NCI-H1694 (cell line): ENCODE results near the gene RASL10B.
A peak's percentile ranks its signal among the peaks of the same experiment; 100 is the strongest.
"Not testable (repeated sequence)": the region's sequence is repeated elsewhere in the genome, so short reads cannot be mapped to it uniquely, and the experiment has no call there.

ENCODE experiments used
- DNase-seq: peaks from one replicate; lab custom pipeline; 2025; lab: John Stamatoyannopoulos, UW

Gene RASL10B

GRCh38 chr17:35742896-35743477, 11.5 kb downstream of the RASL10B start:
- DNase-seq = no peak

GRCh38 chr17:35743626-35744328, 12.3 kb downstream of the RASL10B start:
- no peak for DNase-seq

GRCh38 chr17:35744830-35745229, 13.4 kb downstream of the RASL10B start:
- DNase-seq = no peak

GRCh38 chr17:35745246-35745645, 13.8 kb downstream of the RASL10B start:
- no peak for DNase-seq

- no peak for DNase-seq
These were observed 14.4 kb downstream of the RASL10B start for GRCh38 chr17:35745749-35746320.

- DNase-seq = peak; percentile 77
These were observed 16.1 kb downstream of the RASL10B start for GRCh38 chr17:35747540-35748017.

- DNase-seq = no peak
These were observed 17.0 kb downstream of the RASL10B start for GRCh38 chr17:35748341-35748841.

- no peak for DNase-seq
These were observed 17.5 kb downstream of the RASL10B start for GRCh38 chr17:35748979-35749378.

- no peak for DNase-seq
These were observed 18.3 kb downstream of the RASL10B start for GRCh38 chr17:35749560-35750412.

GRCh38 chr17:35750526-35751395, 19.3 kb downstream of the RASL10B start:
- peak; percentile 48 for DNase-seq

- not testable (repeated sequence) for DNase-seq
These were observed 20.1 kb downstream of the RASL10B start for GRCh38 chr17:35751541-35751940.

GRCh38 chr17:35752471-35752870, 21.0 kb downstream of the RASL10B start:
- DNase-seq = no peak

- no peak for DNase-seq
These were observed 21.7 kb downstream of the RASL10B start, which contains the start of gene GAS2L2 for GRCh38 chr17:35752945-35753764. GAS2L2 (minus strand) TSS chr17:35753239; CDS start chr17:35752850, 389 bp downstream.

- no peak for DNase-seq
These were observed 25.8 kb downstream of the RASL10B start for GRCh38 chr17:35757243-35757642.

- DNase-seq = no peak
These were observed 29.1 kb downstream of the RASL10B start, which contains the start of gene C17orf50 for GRCh38 chr17:35760587-35760986. C17orf50 (plus strand) TSS chr17:35760887; CDS start chr17:35760942, 55 bp downstream.

- DNase-seq = no peak
These were observed 30.2 kb downstream of the RASL10B start for GRCh38 chr17:35761601-35762000.

- no peak for DNase-seq
These were observed 32.3 kb downstream of the RASL10B start for GRCh38 chr17:35763767-35764122.

- DNase-seq = peak; percentile 76
These were observed 32.9 kb downstream of the RASL10B start for GRCh38 chr17:35764123-35764991.

GRCh38 chr17:35765086-35765710, 33.8 kb downstream of the RASL10B start:
- no peak for DNase-seq
